Astrocyte of the cerebellum (primary cell): ENCODE data around the gene SFSWAP.

Experiments used
- DNase-seq: peaks from one replicate; pipeline ENCODE4 v3.0.0-alpha.2; 2011; ENCODE audit warnings: low read depth
- H3K4me3 ChIP-seq: 2 replicates; pipeline ENCODE4 v1.5.1; 2011; ENCODE audit warnings: mild to moderate bottlenecking, low read depth, low read length, moderate library complexity
- in situ Hi-C: cut with HindIII; loops from 2 replicates; pipeline ENCODE4 v1.10.0; 2017; ENCODE audit warnings: low sequenced_read_pairs
- TF ChIP-seq, protein P1 (sequence below): IDR thresholded peaks from 2 replicates; pipeline ENCODE4 v1.5.1; 2012; ENCODE audit warnings: low read length, low read depth, moderate library complexity, mild to moderate bottlenecking; ENCODE audit errors: missing control alignments

SFSWAP gene

DNA sequence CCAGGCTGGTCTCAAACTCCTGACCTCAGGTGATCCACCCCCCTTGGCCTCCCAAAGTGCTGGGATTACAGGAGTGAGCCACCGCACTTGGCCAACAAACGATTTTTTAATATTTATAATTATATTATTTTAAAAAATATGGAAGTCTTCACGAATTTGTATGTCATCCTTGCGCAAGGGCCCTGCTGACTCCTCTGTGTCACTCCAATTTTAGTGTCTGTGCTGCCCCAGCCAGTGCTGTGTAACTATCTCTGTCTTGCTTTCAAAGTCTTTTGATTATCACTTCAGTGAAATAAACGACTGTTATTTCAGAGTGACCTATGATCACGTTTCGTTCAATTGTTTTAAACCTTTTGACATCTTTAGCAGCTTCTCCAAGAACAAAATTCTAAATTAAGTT is 104.2 kb downstream of the SFSWAP start:
- in situ Hi-C loops, result no loop called here
- TF ChIP-seq, protein P1, sequence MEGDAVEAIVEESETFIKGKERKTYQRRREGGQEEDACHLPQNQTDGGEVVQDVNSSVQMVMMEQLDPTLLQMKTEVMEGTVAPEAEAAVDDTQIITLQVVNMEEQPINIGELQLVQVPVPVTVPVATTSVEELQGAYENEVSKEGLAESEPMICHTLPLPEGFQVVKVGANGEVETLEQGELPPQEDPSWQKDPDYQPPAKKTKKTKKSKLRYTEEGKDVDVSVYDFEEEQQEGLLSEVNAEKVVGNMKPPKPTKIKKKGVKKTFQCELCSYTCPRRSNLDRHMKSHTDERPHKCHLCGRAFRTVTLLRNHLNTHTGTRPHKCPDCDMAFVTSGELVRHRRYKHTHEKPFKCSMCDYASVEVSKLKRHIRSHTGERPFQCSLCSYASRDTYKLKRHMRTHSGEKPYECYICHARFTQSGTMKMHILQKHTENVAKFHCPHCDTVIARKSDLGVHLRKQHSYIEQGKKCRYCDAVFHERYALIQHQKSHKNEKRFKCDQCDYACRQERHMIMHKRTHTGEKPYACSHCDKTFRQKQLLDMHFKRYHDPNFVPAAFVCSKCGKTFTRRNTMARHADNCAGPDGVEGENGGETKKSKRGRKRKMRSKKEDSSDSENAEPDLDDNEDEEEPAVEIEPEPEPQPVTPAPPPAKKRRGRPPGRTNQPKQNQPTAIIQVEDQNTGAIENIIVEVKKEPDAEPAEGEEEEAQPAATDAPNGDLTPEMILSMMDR, result no peak
- H3K4me3 ChIP-seq, result no peak overlapping the region
- no peak for DNase-seq

DNA sequence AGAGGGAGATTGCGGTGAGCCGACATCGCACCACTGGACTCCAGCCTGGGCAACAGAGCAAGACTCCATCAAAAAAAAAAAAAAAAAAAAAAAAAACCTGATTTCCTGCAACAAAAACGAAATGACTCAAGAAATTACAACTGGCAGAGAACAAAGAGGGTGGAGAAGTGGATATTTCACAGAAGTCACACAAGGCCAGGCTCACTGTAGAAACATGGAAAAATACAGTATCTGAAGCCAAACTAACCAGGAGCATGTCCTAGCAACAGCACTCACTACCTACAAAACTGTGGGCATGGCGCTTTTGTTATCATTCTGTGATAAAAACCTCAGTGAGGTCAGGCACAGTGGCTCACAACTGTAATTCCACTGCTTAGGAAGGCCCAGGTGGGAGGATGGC is 105.6 kb downstream of the SFSWAP start:
- in situ Hi-C loops, result no loop called here
- no peak for DNase-seq
- TF ChIP-seq, protein P1, result no peak
- no peak overlapping the region for H3K4me3 ChIP-seq

DNA sequence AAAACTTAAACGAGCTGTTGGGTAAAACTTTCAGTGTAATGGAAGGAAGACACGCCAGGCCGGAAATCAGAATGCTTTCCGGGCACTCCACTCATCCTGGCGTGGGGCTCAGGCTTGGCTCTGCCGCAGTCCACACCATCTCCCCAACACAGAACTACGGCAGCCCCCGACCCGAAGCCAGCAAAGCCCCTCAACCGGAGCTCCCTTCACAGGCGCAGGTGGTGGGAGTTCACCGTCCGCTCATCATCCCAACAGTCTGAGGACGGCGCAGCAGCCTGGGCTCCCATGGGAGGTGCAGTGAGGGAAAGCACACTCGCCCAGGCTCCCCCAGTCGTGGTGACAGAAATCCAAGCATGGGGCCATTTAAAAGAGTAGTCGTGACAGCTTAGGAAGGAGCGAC is 106.4 kb downstream of the SFSWAP start:
- in situ Hi-C loops, result no loop called here
- H3K4me3 ChIP-seq, result no peak overlapping the region
- TF ChIP-seq, protein P1, result no peak
- no peak for DNase-seq

DNA sequence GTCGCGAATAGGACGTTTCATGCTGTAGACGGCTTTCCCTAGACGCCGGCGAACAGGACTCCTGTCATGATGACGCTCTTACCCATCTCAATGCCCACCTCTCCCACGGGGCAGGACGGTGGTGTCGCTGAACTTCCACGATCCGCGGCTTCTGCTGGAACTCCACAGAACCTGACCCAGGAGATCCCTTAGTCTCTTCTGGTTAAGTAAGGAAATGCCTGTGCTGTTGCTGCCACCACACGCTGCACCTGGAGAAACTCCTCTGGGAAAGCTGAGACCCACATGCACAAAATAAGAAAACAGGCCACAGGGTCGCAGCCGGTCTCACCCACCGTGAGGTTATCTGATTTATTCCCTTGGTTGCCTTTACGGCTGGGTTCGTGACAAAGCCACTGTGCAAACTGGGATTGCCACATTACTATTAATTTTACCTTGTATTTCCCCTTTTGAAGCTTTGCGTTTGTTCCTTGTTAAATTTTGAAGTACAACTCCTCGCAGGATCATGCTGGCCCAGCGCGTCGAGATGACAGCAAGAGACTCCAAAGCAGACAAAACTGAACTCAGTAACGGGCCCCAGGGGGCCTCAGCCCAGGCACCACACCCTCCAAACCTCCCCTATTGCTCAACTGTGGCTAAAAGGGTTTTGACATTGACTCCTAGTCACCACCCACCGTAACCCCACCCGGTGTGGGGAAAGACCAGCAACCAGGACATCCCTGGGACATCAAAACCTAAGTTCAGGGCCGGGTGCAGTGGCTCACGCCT is 108.1 kb downstream of the SFSWAP start:
- DNase-seq, result no peak
- TF ChIP-seq, protein P1, result no peak
- no peak overlapping the region for H3K4me3 ChIP-seq
- in situ Hi-C loops, result no loop called here

DNA sequence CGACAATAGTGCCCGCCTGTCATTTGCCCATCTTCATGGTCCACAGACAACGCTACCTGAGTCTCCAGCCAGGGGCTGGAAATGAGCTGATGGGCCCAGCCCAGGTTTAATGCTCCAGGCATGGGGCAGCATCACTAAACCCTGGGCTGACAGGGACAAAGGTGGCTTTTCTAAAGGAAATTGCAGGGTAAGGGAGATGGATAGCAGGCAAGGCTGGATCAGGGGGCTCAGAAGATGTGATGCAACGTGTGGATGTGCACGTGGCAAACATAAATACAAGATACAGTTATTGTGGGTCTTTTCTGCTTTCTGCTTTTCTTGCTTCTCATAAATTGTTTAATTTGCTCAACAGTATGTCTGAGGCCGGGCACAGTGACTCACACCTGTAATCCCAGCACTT is 113.6 kb downstream of the SFSWAP start:
- in situ Hi-C loops, result no loop called here
- no peak overlapping the region for H3K4me3 ChIP-seq
- no peak for DNase-seq
- TF ChIP-seq, protein P1, result no peak

DNA sequence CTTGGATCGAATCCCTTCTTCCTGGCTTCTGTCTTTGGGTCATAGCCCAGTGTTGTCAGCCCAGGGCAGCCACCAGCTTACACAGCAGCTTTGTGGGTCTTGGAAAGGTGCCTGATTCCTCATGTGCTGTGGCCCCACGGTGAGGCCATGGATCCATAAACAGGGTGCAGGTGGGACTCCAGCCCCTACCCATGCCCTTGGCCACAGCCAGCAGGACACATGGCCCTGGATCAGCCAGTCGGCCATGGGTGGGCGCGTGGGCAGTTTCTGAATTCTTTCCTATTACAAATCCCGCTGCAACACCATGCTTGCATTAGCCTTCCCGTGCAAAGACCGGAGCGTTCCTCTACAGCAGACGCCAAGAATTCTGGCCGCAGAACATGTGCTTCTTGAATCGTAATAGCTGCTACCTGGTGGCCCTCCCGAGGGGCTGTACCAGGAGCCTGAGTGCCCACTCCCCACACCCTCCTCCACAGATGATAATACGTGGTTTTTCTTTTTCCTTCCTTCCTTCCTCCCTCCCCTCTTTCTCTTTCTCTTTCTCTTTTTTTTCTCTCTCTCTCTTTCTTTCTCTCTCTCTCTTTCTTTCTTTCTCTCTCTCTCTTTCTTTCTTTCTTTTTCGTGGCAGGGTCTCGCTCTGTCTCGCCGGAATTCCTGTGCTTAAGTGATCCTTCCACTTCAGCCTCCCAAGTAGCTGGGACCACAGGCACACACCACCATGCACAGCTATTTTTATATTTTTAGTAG is 114.4 kb downstream of the SFSWAP start:
- peak; percentile 59 for DNase-seq
- TF ChIP-seq, protein P1, result no peak
- H3K4me3 ChIP-seq, result no peak overlapping the region
- in situ Hi-C loops, result no loop called here
